Stimulated activated CD4-positive, alpha-beta T cell treated with anti-CD3 and anti-CD28 coated beads, Interleukin-2, amount 100 ng/mL, for 48 hours (primary cell): Measurements from ENCODE around the gene LAMTOR4.
"Not testable (repeated sequence)": the region's sequence is repeated elsewhere in the genome, so short reads cannot be mapped to it uniquely, and the experiment has no call there.

Experiments used
- DNase-seq, 2 donors: peaks; one replicate each; pipeline ENCODE4 v3.0.0-alpha.2; 2020

Gene LAMTOR4

GRCh38 chr7:100173806-100174495 lies 25.2 kb downstream of the LAMTOR4 start:
- DNase-seq = no peak

GRCh38 chr7:100174582-100174981 lies 25.9 kb downstream of the LAMTOR4 start:
- DNase-seq = no peak

GRCh38 chr7:100175296-100175935 lies 26.7 kb downstream of the LAMTOR4 start:
- no peak for DNase-seq

GRCh38 chr7:100176096-100177044 lies 27.7 kb downstream of the LAMTOR4 start:
- DNase-seq = no peak

GRCh38 chr7:100177045-100178001 lies 28.6 kb downstream of the LAMTOR4 start, which contains the start of the genes GPC2 and STAG3:
Gene GPC2, minus strand, starts transcription at chr7:100177381. Its CDS starts 182 bp downstream, at chr7:100177199.
Gene STAG3, plus strand, starts transcription at chr7:100177918. Its CDS starts 2,639 bp downstream, at chr7:100180557.
- DNase-seq = peak; percentile 98 to 99

- not testable (repeated sequence) for DNase-seq
These were observed 31.4 kb downstream of the LAMTOR4 start for GRCh38 chr7:100180084-100180483.

GRCh38 chr7:100182616-100183015 lies 33.9 kb downstream of the LAMTOR4 start:
- not testable (repeated sequence) for DNase-seq

- DNase-seq = not testable (repeated sequence)
These were observed 34.4 kb downstream of the LAMTOR4 start for GRCh38 chr7:100183090-100183489.

- DNase-seq = no peak
These were observed 37.0 kb downstream of the LAMTOR4 start for GRCh38 chr7:100185726-100186125.

GRCh38 chr7:100189061-100189460 lies 40.3 kb downstream of the LAMTOR4 start:
- no peak for DNase-seq

- no peak for DNase-seq
These were observed 41.5 kb downstream of the LAMTOR4 start for GRCh38 chr7:100190048-100190711.

GRCh38 chr7:100191775-100192174 lies 43.1 kb downstream of the LAMTOR4 start:
- no peak for DNase-seq

- not testable (repeated sequence) for DNase-seq
These were observed 43.7 kb downstream of the LAMTOR4 start for GRCh38 chr7:100192281-100192862.

GRCh38 chr7:100192969-100193368 lies 44.3 kb downstream of the LAMTOR4 start:
- DNase-seq = no peak

GRCh38 chr7:100195222-100195621 lies 46.5 kb downstream of the LAMTOR4 start:
- no peak for DNase-seq

- DNase-seq = not testable (repeated sequence)
These were observed 47.2 kb downstream of the LAMTOR4 start for GRCh38 chr7:100195901-100196322.

GRCh38 chr7:100198266-100198665 lies 49.5 kb downstream of the LAMTOR4 start:
- no peak for DNase-seq

GRCh38 chr7:100200693-100201092 lies 52.0 kb downstream of the LAMTOR4 start:
- no peak for DNase-seq
